Measurements from ENCODE around the gene OSER1. TPM values are rescaled to one million over a fixed set of nuclear protein-coding genes. Genes with fewer than 3 reads are reported as not detected.

The OSER1 gene
- total RNA-seq, 1 experiment from 2014 or later = 24.3 TPM

- TF ChIP-seq, protein P1, sequence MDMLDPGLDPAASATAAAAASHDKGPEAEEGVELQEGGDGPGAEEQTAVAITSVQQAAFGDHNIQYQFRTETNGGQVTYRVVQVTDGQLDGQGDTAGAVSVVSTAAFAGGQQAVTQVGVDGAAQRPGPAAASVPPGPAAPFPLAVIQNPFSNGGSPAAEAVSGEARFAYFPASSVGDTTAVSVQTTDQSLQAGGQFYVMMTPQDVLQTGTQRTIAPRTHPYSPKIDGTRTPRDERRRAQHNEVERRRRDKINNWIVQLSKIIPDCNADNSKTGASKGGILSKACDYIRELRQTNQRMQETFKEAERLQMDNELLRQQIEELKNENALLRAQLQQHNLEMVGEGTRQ (CRISPR knock-in tag; IDR thresholded peaks at IDR 0.05) = peak; percentile 91
- TF ChIP-seq ATF1 (CRISPR knock-in tag; IDR thresholded peaks at IDR 0.05) = no peak
- TF ChIP-seq ATF2 (CRISPR knock-in tag; IDR thresholded peaks at IDR 0.05; ENCODE audit: borderline replicate concordance, low read depth) = no peak
- no peak for TF ChIP-seq AR (CRISPR knock-in tag; IDR thresholded peaks at IDR 0.05)
- no peak for TF ChIP-seq JUN (CRISPR knock-in tag; IDR thresholded peaks at IDR 0.05)
- TF ChIP-seq, protein P2, sequence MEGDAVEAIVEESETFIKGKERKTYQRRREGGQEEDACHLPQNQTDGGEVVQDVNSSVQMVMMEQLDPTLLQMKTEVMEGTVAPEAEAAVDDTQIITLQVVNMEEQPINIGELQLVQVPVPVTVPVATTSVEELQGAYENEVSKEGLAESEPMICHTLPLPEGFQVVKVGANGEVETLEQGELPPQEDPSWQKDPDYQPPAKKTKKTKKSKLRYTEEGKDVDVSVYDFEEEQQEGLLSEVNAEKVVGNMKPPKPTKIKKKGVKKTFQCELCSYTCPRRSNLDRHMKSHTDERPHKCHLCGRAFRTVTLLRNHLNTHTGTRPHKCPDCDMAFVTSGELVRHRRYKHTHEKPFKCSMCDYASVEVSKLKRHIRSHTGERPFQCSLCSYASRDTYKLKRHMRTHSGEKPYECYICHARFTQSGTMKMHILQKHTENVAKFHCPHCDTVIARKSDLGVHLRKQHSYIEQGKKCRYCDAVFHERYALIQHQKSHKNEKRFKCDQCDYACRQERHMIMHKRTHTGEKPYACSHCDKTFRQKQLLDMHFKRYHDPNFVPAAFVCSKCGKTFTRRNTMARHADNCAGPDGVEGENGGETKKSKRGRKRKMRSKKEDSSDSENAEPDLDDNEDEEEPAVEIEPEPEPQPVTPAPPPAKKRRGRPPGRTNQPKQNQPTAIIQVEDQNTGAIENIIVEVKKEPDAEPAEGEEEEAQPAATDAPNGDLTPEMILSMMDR (IDR thresholded peaks at IDR 0.05) = no peak
- no peak for TF ChIP-seq MYBL2 (CRISPR knock-in tag; IDR thresholded peaks at IDR 0.05)
- TF ChIP-seq ESRRA (CRISPR knock-in tag; IDR thresholded peaks at IDR 0.05; ENCODE audit: borderline replicate concordance) = no peak
- TF ChIP-seq FOXP1 (CRISPR knock-in tag; IDR thresholded peaks at IDR 0.05; ENCODE audit: borderline replicate concordance) = no peak
- no peak for TF ChIP-seq CBFB (CRISPR knock-in tag; IDR thresholded peaks at IDR 0.05; ENCODE audit: low read depth)
- TF ChIP-seq, protein P3, sequence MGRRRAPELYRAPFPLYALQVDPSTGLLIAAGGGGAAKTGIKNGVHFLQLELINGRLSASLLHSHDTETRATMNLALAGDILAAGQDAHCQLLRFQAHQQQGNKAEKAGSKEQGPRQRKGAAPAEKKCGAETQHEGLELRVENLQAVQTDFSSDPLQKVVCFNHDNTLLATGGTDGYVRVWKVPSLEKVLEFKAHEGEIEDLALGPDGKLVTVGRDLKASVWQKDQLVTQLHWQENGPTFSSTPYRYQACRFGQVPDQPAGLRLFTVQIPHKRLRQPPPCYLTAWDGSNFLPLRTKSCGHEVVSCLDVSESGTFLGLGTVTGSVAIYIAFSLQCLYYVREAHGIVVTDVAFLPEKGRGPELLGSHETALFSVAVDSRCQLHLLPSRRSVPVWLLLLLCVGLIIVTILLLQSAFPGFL (CRISPR knock-in tag; IDR thresholded peaks at IDR 0.05; ENCODE audit: borderline replicate concordance) = no peak; the same call in 1 of the 2 replicates
- TF ChIP-seq, protein P4, sequence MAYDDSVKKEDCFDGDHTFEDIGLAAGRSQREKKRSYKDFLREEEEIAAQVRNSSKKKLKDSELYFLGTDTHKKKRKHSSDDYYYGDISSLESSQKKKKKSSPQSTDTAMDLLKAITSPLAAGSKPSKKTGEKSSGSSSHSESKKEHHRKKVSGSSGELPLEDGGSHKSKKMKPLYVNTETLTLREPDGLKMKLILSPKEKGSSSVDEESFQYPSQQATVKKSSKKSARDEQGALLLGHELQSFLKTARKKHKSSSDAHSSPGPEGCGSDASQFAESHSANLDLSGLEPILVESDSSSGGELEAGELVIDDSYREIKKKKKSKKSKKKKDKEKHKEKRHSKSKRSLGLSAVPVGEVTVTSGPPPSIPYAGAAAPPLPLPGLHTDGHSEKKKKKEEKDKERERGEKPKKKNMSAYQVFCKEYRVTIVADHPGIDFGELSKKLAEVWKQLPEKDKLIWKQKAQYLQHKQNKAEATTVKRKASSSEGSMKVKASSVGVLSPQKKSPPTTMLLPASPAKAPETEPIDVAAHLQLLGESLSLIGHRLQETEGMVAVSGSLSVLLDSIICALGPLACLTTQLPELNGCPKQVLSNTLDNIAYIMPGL (CRISPR knock-in tag; IDR thresholded peaks at IDR 0.05) = peak; percentile 22
- no peak for TF ChIP-seq ZNF423 (CRISPR knock-in tag; IDR thresholded peaks at IDR 0.05)
- TF ChIP-seq, protein P5, sequence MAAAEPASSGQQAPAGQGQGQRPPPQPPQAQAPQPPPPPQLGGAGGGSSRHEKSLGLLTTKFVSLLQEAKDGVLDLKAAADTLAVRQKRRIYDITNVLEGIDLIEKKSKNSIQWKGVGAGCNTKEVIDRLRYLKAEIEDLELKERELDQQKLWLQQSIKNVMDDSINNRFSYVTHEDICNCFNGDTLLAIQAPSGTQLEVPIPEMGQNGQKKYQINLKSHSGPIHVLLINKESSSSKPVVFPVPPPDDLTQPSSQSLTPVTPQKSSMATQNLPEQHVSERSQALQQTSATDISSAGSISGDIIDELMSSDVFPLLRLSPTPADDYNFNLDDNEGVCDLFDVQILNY (CRISPR knock-in tag; IDR thresholded peaks at IDR 0.05) = no peak
- no peak for TF ChIP-seq MLX (CRISPR knock-in tag; IDR thresholded peaks at IDR 0.05)
- no peak for TF ChIP-seq OVOL2 (CRISPR knock-in tag; IDR thresholded peaks at IDR 0.05; ENCODE audit: borderline replicate concordance)
- no peak for TF ChIP-seq NFYB (CRISPR knock-in tag; conservative IDR thresholded peaks at IDR 0.05; ENCODE audit: low read depth)
- no peak for TF ChIP-seq CDX4 (CRISPR knock-in tag; IDR thresholded peaks at IDR 0.05; ENCODE audit: borderline replicate concordance)
- TF ChIP-seq GTF2I (CRISPR knock-in tag; conservative IDR thresholded peaks at IDR 0.05) = no peak
- no peak for TF ChIP-seq ETV6 (CRISPR knock-in tag; IDR thresholded peaks at IDR 0.05)
- peak; percentile 99 for TF ChIP-seq FOXK1 (CRISPR knock-in tag; IDR thresholded peaks at IDR 0.05)
- no peak for TF ChIP-seq GRHL2 (CRISPR knock-in tag; IDR thresholded peaks at IDR 0.05; ENCODE audit: insufficient replicate concordance, severe bottlenecking)
- no peak for TF ChIP-seq NFATC4 (CRISPR knock-in tag; IDR thresholded peaks at IDR 0.05)
- TF ChIP-seq ZNF232 (CRISPR knock-in tag; IDR thresholded peaks at IDR 0.05) = no peak; the same call in 1 of the 2 replicates
- TF ChIP-seq TP53 (CRISPR knock-in tag; IDR thresholded peaks at IDR 0.05) = 0 out of 2 replicates have a peak, but pooled peaks have one; percentile 35
Measured at GRCh38 chr20:44210406-44211176, at the start of gene OSER1 (continued).
